Hematopoietic multipotent progenitor cell treated with erythropoietin and hydrocortisone succinate and interleukin-3 and kit ligand, for 8 days (in vitro differentiated cells): ENCODE measurements around the gene LRRC34.
A peak's percentile ranks its signal among the peaks of the same experiment; 100 is the strongest.

ENCODE experiments used
- DNase-seq: peaks from one replicate; pipeline ENCODE4 v3.0.0-alpha.2; 2015

The LRRC34 gene

GRCh38 chr3:169813757-169814517 lies 1.2 kb upstream of the LRRC34 start:
- DNase-seq, result peak; percentile 85

DNA sequence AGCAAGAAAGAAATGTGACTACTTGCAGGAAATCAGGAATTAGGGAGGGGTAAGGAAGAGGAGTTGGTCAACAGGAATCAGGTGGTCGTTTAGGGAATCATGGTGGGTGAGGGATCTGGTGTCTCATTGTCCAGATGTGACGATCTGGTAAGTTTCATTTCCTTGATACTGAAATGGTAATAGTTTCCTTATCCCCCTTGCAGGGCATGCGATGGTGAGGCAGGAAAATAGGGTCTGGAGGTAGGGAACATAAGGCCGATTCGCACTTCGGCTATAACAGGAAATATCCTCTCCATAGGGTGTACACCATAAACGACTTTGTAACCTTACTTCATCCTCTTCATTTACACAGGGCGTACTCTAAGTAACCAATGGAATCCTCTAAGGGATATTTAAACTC lies 574 bp upstream of the LRRC34 start:
- no peak for DNase-seq

- DNase-seq, result peak; percentile 79
Measured at GRCh38 chr3:169811631-169812331, 923 bp downstream of the LRRC34 start.

GRCh38 chr3:169809230-169809795 lies 3.4 kb downstream of the LRRC34 start:
- DNase-seq, result no peak

DNA sequence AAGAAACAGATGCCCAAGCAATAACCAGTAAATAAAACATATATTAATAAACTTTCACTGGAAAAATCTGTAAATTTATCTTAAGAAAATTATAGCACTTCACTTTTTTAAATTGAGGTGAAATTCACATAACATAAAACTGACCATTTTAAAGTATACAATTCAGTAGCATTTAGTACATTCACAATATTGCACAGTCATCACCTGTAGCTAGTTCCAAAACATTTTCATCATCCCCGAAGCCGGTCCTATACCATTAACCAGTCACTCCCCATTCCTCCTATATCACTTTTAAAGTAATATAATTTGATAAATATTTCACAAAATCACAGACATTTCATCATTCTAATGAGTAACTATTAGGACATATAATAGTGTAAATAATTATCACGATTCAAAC lies 8.0 kb downstream of the LRRC34 start:
- DNase-seq, result no peak

DNA sequence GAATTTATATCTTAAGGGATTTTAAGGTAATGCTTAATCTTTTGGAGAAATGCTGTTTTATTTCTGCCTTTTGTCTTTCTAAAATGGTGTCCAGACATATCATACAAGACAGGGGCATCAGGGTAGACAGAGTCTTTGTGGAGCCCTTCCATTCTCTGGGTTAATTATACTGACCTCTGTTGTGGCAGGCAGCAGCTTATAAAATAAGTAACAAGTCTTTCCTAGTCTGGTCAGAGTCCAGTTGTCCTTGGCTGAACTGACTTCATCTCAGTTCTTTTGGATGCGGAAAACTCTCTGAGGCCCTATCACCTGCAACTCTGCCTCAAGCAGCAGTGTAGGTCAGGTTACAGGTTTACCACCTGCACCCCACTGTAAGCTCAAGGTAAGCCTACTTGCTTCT lies 20.3 kb downstream of the LRRC34 start:
- no peak for DNase-seq

DNA sequence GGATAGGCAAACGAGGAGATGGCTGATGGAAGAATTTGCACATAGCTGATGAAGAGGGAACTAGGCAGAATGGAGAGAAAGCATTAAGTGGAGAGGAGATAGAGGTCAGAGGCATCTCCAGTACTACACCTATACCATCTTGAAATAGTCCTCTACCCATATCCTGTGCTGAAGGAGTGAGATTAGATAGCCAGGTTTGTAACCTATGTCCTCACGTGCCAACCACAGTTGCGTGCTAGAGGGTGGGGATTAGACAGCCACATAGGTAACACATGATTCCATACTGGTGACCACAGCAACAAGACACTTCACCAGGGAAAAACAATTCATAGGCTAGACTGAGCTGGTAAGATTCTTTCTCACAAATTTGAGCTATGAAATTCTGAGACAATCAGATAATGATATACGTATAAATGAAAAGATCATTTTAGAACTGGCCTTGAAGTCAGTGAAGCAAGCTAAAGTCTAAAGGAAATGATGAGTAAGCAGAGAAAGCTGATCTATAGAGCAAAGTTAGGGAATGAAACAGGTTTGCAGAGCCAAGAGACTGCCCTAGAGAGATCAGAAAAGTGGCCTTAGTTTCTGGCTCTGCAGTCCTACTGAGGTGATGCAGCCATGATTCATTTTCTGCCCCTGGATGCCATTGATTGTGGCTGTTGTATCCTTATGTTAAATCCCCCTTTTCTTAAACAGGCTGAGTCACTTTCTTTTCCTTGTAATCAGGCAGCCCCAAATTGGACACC lies 21.8 kb downstream of the LRRC34 start:
- DNase-seq, result no peak

GRCh38 chr3:169790219-169790618 lies 22.5 kb downstream of the LRRC34 start:
- DNase-seq, result no peak

DNA sequence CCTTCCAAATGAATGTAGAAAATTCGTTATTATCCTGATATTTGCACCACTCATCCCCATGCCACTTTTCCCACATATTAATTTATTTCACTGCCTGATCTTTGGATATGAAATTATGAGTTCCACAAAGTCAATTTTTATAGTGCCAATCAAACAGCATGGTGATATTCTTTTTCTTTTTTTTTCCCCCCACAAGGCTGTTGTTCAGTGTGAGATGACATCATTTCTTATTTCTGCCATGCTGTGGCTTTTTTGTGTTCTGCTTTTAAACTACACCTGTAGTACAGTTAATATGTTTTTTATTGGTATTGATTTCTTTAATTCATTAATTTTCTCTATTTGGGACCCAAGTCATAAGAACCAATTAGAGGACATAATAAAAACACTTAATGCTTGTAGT lies 24.9 kb downstream of the LRRC34 start:
- DNase-seq, result no peak

GRCh38 chr3:169787120-169787519 lies 25.6 kb downstream of the LRRC34 start:
- no peak for DNase-seq

DNA sequence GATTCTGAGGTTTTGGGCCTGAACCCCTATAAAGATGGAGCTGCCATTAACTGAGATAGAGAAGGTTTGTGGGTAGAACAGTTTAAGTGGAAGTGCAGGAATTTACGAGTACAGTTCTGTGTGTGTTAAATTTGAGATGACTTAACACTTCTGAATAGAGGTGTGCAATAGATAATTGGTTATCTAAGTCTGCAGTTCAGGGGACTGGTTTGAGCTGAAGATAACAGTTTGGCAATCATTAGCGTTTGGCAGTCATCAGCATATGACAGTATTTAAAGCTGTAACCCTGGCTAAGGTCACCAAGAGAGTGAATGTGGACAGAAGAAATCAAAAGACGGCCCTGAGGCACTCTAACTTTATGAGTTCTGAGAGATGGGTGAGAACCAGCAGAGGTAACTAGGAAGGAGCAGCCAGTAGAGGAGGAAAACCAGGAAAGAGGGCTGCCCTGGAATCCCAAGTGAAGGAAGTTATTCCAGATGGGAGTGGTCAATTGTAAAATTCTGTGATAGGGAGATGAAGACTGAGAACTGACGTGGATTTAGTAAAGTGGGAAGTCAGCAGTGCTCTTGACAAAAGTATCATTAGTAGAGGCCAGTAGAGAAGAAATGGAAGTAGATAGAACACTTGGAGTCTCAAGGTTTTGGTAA lies 31.4 kb downstream of the LRRC34 start:
- peak; percentile 95 for DNase-seq

GRCh38 chr3:169780742-169781141 lies 32.0 kb downstream of the LRRC34 start:
- DNase-seq, result no peak

GRCh38 chr3:169777822-169778221 lies 34.9 kb downstream of the LRRC34 start:
- DNase-seq, result no peak

- DNase-seq, result no peak
Measured at GRCh38 chr3:169774186-169774585, 38.5 kb downstream of the LRRC34 start.

GRCh38 chr3:169772897-169773816 lies 39.5 kb downstream of the LRRC34 start, which contains the start of gene MYNN:
Gene MYNN, plus strand, starts transcription at chr3:169773396. Its CDS starts 900 bp downstream, at chr3:169774296.
- peak; percentile 94 for DNase-seq

- DNase-seq, result peak; percentile 89
Measured at GRCh38 chr3:169772305-169772896, 40.3 kb downstream of the LRRC34 start.

DNA sequence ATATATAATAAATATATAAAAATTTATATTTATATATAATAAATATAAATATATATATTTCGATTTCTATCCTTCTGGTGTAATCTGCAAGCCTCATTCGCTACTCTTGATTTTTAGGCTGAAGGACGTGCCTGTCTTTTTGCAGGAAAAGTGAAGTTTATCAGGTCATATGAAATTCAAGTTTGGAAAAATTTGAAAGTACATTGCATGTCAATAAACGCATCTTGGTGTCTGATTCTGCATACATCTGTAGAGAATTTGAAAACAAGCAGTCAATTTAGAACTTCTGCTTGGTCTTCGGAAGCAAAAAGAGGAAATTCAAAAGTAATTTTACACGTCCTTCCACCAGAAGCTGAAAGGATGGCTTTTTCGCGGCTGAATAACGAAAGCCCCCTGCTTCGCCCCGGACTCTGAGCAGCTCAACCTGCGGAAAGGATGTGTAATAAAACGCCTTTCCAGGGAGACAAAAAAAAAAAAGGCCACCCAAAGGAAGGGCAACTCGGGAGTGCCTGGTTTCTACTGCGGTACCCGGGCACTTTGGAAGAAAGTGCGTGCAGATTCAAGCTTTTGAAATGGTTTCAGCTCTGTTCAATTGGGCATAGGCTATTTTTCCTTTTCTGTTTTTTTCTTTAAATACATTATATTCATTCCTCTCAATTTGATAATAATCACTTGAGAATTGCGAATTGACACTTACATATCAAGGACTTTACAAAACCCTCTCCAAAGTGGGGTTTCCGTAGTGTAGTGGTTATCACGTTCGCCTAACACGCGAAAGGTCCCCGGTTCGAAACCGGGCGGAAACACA lies 41.0 kb downstream of the LRRC34 start:
- DNase-seq, result peak; percentile 93

GRCh38 chr3:169769287-169770181 lies 43.2 kb downstream of the LRRC34 start, which contains the start of gene ACTRT3:
Gene ACTRT3, minus strand, starts transcription at chr3:169769561. Its CDS starts 41 bp downstream, at chr3:169769520.
- peak; percentile 92 for DNase-seq
